Left renal pelvis (tissue), 4 donors: ENCODE data around the gene OR10A5. TPM values are rescaled to one million over a fixed set of nuclear protein-coding genes. Genes with fewer than 3 reads are reported as not detected.
"Not testable (repeated sequence)": the region's sequence is repeated elsewhere in the genome, so short reads cannot be mapped to it uniquely, and the experiment has no call there.

ENCODE experiments used
- DNase-seq, 4 donors: peaks; one replicate each; pipeline ENCODE4 v3.0.0-alpha.2; 2013; ENCODE audit warnings: low read depth in 4 of 4, low spot score in 3 of 4
- polyA plus RNA-seq, 4 donors: library from polyadenylated mRNA; unstranded; fragments of 120-200 nt; gene quantifications; one replicate each; pipeline ENCODE4 v1.2.1, GENCODE V29; 2013; ENCODE audit not compliant: insufficient read length in 4 of 4

Gene OR10A5
- polyA plus RNA-seq: not detected

DNA sequence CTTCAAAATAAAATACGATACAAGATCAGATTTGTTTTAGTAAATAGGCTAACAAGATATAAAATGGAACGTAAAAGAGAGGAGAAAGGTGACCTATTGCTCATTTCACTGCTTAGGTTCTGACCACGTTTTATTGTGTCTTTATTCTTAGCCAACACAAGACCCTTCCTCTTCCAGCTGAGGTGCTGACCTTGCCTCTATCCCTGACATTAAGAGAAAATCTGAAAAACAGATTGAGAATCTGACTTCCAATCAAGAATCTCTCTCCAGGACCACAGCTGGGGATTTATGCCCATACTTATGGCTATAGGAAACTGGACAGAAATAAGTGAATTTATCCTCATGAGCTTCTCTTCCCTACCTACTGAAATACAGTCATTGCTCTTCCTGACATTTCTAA is at the start of gene OR10A5:
Gene OR10A5 (plus strand): TSS at position 301 of the 400 bp plus-strand sequence. CDS start 0 bp downstream, at position 301.
- DNase-seq: no peak

DNA sequence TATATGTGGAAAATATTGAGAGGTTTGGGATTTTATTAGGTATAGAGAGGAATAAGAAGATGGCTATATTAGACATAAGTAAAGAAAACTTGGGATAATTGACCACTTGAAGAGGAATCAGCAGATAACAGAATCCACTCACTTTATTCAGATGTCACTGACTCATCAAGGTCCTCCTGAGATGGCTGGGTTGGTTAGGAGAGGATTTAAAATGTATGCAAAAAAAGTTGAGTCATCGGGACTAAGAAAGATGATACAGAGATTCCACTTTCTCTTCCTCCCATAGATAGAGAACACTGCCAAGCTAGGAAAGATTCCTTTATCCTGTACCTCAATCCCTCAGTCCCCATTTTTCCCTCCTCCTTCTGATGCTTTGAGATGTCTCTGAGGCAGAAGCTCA is 46.1 kb upstream of the OR10A5 start, which contains the start of gene OR6A2:
Gene OR6A2 (minus strand): TSS at position 288 of the 400 bp plus-strand sequence. CDS start 3,981 bp downstream, outside the sequence.
- no peak for DNase-seq

- not testable (repeated sequence) for DNase-seq
Observed at GRCh38 chr11:6801075-6801474, 44.4 kb upstream of the OR10A5 start.

DNA sequence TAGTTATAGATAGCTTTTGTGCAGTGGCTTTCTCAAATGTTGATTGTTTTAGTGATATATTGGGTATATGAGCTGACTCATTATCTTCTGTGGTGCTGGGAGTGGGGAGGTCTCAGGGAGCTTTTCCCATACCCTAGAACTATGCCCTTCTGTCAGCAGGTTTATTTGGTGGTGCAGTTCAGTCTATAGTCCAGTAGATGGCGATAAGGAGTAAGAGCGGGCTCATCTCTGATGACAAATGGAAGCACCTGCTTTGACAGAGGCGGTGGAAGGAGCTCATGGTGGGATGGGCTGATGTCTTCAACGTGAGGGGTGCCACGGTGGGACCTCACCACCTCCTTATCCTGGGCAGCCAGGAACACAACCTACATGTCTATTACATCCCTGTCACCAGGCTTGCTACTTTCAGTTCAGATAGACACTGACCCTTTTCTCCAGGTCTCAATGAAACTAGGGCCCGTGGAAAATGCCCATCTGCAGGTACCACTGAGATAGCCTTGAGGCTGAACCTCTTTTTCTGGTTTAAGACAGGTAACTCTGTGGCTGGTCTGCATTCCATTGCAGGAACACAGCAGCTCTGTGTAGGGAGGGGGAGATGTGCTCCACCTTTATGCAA is 33.0 kb upstream of the OR10A5 start:
- peak in 3 of 4 donors; percentile 8 to 26 (median 9) for DNase-seq

DNA sequence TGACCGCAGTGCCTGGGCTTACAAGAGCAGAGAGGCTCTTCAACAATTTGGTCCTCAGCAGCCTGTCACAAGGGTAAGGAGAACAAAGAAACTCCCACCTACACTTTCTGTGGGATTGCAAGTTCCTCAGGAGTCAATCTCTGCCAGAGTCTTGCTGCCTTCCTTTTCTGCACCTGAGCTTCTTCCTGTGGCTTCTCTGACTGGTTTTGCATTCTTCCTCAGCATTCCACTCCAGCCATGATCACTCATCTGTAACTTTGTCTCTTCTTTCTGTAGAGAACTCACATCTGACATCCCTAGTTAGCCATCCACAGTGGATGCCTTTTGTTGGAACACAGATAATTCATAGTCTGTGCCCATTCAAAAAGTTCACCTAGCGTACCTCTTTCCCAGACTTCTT is 31.8 kb upstream of the OR10A5 start:
- DNase-seq: no peak

- DNase-seq: no peak
Observed at GRCh38 chr11:6817694-6818093, 27.8 kb upstream of the OR10A5 start.

- DNase-seq: no peak
Observed at GRCh38 chr11:6818967-6819366, 26.5 kb upstream of the OR10A5 start.

DNA sequence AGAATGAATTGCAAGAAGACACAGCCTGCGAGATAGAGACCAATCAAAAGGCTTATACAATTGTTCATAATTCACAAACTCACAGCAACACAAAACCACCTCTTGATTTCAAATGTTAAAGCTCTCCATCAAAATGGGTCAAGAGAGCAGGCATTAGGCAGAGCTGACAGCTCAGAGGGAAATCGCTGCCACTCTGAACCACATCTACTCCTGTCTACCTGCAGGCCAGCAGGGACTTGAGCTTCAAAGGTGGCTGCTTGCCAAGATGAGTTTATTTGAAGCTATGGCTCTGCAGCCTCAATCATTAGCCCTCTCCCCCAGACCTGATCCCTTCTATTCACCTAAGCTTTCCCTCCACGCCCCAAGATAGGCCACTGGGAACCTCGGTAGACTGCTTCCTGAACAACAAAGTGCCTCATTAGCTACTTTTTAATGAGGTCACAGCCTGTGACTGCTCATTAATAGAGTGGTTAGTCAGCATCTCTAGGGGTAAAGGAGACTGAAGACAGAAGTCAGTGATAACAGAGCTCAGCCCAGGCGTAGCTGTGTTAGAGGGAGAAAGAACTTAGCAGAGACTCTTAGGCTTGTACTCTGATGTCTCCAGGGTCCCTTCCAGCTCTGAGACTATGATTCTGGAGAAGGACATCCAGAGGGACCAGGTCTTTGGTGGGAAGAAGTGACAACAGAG is 21.2 kb upstream of the OR10A5 start:
- no peak for DNase-seq

- no peak for DNase-seq
Observed at GRCh38 chr11:6825231-6825744, 20.2 kb upstream of the OR10A5 start.

GRCh38 chr11:6828103-6828502 is 17.4 kb upstream of the OR10A5 start:
- no peak for DNase-seq

DNA sequence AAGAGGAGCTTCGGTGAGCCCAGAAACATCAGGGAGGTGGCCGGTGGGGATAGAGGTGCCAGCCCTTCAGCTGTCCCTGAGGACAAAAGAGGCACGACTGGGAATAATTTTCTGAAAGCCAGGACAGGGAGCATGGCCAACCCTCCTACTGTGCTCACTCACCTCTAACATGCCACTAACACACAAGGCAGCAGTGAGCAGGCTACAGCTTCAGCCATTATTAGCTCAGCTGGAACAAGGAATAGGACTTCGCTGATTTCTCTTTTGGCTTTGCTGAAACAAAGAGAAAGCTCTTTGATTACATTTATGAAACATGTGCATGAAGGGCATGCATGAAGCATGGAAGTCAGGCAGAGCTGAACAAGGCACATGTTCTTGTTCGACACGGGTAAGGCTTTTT is 12.1 kb upstream of the OR10A5 start:
- DNase-seq: no peak

- DNase-seq: no peak
Observed at GRCh38 chr11:6834021-6834420, 11.5 kb upstream of the OR10A5 start.

GRCh38 chr11:6841694-6842093 is 3.8 kb upstream of the OR10A5 start:
- no peak for DNase-seq

DNA sequence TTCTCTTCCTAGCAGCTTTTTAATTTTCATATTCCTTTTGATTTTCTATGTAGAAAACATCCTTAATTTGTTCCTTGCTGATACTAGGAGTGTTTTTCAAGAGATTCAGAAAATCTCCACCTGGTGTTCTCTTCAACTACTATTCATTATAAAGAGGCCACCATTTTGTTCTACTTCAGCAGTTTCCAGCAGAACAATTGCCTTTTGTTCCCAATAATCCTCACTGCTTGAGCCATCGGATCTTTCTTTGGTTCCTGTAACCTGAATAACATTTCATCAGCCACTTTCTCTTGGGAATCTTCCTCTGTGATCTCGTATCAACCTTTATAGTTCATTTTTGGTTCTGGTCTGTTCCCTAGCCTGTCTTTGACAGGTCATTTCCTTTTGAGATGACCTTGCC is 1.8 kb upstream of the OR10A5 start:
- DNase-seq: no peak

GRCh38 chr11:6844356-6844755 is 1.1 kb upstream of the OR10A5 start:
- no peak for DNase-seq

- no peak for DNase-seq
Observed at GRCh38 chr11:6850526-6850925, 5.0 kb downstream of the OR10A5 start.

- not testable (repeated sequence) for DNase-seq
Observed at GRCh38 chr11:6854801-6855200, 9.3 kb downstream of the OR10A5 start.

- peak in 1 of 4 donors; percentile 1 for DNase-seq
Observed at GRCh38 chr11:6855971-6856541, 10.6 kb downstream of the OR10A5 start.

DNA sequence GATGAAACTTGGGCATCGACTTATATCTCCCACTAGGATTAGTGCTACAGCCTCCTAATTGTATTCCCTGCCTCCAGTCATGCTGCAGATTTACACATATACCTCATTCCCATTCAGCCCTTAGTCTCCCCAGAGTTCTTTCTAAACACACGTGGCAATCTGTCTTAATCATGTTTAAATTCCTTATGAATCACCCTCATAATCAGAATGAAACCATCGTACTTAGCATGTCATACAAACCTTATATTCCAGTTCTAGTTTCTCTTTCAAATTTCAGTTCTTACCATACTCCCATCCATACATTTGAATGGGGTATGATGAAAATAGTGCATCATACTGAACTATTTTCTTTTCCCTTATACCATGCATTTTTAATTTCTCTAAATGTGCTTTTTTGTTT is 11.4 kb downstream of the OR10A5 start:
- no peak for DNase-seq

DNA sequence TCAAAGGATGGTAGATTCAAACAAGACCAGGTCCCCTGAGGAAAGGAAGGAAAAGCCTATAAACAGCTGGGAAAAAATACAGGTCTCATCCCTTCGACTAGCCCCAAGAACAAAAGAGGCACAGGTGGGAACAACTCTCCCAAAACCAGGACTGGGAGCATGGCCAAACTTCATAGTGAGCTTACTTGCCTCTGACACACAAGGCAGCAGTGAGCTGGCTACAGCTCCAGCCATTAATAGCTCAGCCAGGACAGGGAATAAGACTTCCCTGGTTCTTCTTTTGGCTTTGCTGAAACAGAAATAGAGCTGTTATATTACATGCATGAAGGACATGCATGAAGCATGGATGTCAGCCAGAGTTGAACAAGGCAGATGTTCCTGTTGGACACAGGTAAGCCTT is 17.5 kb downstream of the OR10A5 start, which contains the start of gene OR10A2:
Gene OR10A2 (plus strand): TSS at position 97 of the 400 bp plus-strand sequence. CDS start 6,698 bp downstream, outside the sequence.
- DNase-seq: no peak

DNA sequence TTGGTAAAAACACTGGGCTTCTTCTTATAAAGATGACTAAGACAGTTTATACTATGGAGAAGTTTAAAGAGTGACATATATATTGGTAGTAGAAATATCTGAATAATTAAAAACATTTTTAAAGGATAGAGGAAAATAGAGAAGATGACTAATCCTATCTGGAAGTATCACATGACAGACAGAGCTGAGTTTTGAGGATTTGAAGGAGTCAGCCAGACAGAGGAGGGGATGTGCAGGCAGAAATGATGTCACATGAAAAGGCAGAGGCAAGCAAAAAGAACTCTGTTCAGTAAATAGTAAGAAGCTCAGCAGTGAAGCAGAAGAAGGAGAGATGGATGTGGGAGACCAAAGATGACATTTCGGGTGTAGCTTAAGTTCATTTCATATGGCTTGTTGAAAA is 19.0 kb downstream of the OR10A5 start:
- DNase-seq: no peak

DNA sequence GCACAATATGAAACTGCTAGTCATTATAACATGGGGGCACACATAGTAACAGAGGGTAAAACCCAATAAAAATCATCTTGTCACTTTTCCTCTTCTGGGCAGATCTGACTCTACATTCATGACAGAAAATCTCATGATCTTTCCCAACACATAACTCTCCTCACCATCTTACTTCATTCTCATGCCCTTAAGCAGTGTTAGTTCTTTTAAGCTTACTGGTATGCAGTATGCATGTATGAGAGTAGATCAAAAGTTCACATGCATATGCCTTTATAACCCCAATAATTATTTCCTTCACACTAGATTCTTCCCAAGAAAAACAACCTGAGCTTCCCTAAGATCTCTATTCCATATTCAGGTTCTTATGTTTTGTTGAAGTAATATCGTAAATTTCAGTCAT is 25.8 kb downstream of the OR10A5 start:
- no peak for DNase-seq
